DOHH2 (cell line): ENCODE data around the gene SEC23IP.

ENCODE experiments used
- H3F3A ChIP-seq: fragments of 200-600 bp; sonication (generic), shearing (Covaris generic); 2 replicates; pipeline ENCODE4 v1.6.0; 2016; ENCODE audit warnings: antibody characterized with exemption, mild to moderate bottlenecking; ENCODE audit not compliant: control insufficient read depth, insufficient read depth
- H3K27ac ChIP-seq: fragments of 200-600 bp; sonication (generic); 2 replicates; pipeline ENCODE4 v1.5.1; 2014; ENCODE audit warnings: low read depth, mild to moderate bottlenecking, low read length, moderate library complexity
- H3K27me3 ChIP-seq: fragments of 200-600 bp; sonication (generic); 2 replicates; pipeline ENCODE4 v1.6.1; 2014; ENCODE audit warnings: mild to moderate bottlenecking, low read length, mixed read lengths; ENCODE audit not compliant: control insufficient read depth
- H3K36me3 ChIP-seq: fragments of 200-600 bp; sonication (generic); 2 replicates; pipeline ENCODE4 v1.6.1; 2014; ENCODE audit warnings: mild to moderate bottlenecking, low read length, moderate library complexity, mixed read lengths; ENCODE audit not compliant: control insufficient read depth
- H3K4me1 ChIP-seq: fragments of 200-600 bp; sonication (generic); 2 replicates; pipeline ENCODE4 v1.6.1; 2014; ENCODE audit warnings: mild to moderate bottlenecking, low read length, mixed read lengths; ENCODE audit not compliant: control insufficient read depth
- H3K4me2 ChIP-seq: fragments of 200-600 bp; sonication (generic); 2 replicates; pipeline ENCODE4 v1.6.0; 2014; ENCODE audit warnings: mild to moderate bottlenecking, low read length, moderate library complexity
- H3K4me3 ChIP-seq: fragments of 200-600 bp; sonication (generic); 2 replicates; pipeline ENCODE4 v1.5.1; 2014; ENCODE audit warnings: mild to moderate bottlenecking, low read length, mixed read lengths
- H3K79me2 ChIP-seq: fragments of 200-600 bp; sonication (generic); 2 replicates; pipeline ENCODE4 v1.6.1; 2014; ENCODE audit warnings: mild to moderate bottlenecking, low read length, mixed read lengths; ENCODE audit not compliant: control insufficient read depth
- H3K9me2 ChIP-seq: fragments of 200-600 bp; sonication (generic); replicated peaks from 2 replicates; pipeline ENCODE4 v1.6.1; 2014; ENCODE audit warnings: mild to moderate bottlenecking, low read length, mixed read lengths; ENCODE audit not compliant: control insufficient read depth
- H3K9me3 ChIP-seq: fragments of 200-600 bp; sonication (generic); 2 replicates; pipeline ENCODE4 v1.6.1; 2014; ENCODE audit warnings: antibody characterized with exemption, low read length, mixed read lengths; ENCODE audit not compliant: control insufficient read depth, insufficient read depth
- H4K20me1 ChIP-seq: fragments of 200-600 bp; sonication (generic); 2 replicates; pipeline ENCODE4 v1.6.0; 2014; ENCODE audit warnings: low read depth, mild to moderate bottlenecking, antibody characterized with exemption, low read length, moderate library complexity; ENCODE audit not compliant: control insufficient read depth, insufficient read depth
- EZH2phosphoT487 ChIP-seq: fragments of 200-600 bp; sonication (generic); IDR thresholded peaks from 2 replicates; pipeline ENCODE4 v1.6.1; 2017; ENCODE audit warnings: borderline replicate concordance, mild to moderate bottlenecking, antibody characterized with exemption, low read length, moderate library complexity, mixed read lengths
- TF ChIP-seq, protein P1 (sequence below): fragments of 200-600 bp; sonication (generic); IDR thresholded peaks from one replicate; pipeline ENCODE4 v1.5.1; 2014; ENCODE audit warnings: antibody characterized with exemption, mild to moderate bottlenecking, low read depth, low read length; ENCODE audit not compliant: poor library complexity, severe bottlenecking

The SEC23IP gene

DNA sequence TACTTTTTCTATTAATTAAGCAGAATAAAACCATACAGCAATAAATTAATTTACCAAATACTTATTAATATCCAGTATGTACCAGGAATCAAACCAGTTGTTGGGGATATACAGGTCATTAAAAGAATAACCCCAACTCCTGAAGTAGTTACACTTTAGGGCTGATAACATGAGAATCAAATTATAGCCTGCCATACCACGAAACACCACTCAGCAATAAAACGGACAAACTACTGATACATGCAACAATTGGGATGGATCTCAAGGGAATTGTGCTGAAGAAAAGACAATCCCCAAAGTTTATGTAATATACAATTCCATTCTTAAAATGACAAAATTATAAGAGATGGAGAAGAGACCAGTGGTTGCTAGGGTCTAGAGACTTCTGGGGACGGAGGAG is 42.6 kb upstream of the SEC23IP start:
- no peak overlapping the region for H3K4me3 ChIP-seq

DNA sequence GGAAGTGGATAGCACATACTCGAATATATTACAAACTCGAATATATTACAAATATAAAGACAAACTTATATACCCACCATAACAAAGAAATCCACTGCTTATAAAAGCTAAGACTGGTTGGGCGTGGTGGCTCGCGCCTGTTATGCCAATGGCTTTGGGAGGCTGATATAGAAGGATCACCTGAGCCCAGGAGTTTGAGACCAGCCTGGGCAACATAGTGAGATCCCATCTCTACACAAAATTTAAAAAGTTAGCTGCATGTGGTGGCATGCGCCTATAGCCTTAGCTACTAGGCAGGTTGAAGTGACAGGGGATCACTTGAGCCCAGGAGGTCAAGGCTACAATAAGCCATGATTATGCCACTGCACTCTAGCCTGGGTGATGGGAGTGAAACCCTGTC is 40.3 kb upstream of the SEC23IP start:
- Histone ChIP-seq H3K4me3 (no peak overlapping the region), H3K79me2 (peaks cover 8% of the 10 kb centered on the region), H3K27ac (no peak overlapping the region), H3K27me3 (no peaks in the 10 kb centered on the region), H3K4me1 (no peaks in the 10 kb centered on the region), H3F3A (0 out of 2 replicates have a peak, but pooled peaks cover 3% of the 10 kb centered on the region), H3K9me2 (no peaks in the 10 kb centered on the region), H3K36me3 (peaks cover 82% of the 10 kb centered on the region), H4K20me1 (no peaks in the 10 kb centered on the region), H3K9me3 (no peaks in the 10 kb centered on the region), H3K4me2 (no peak overlapping the region)
- TF ChIP-seq, protein P1, sequence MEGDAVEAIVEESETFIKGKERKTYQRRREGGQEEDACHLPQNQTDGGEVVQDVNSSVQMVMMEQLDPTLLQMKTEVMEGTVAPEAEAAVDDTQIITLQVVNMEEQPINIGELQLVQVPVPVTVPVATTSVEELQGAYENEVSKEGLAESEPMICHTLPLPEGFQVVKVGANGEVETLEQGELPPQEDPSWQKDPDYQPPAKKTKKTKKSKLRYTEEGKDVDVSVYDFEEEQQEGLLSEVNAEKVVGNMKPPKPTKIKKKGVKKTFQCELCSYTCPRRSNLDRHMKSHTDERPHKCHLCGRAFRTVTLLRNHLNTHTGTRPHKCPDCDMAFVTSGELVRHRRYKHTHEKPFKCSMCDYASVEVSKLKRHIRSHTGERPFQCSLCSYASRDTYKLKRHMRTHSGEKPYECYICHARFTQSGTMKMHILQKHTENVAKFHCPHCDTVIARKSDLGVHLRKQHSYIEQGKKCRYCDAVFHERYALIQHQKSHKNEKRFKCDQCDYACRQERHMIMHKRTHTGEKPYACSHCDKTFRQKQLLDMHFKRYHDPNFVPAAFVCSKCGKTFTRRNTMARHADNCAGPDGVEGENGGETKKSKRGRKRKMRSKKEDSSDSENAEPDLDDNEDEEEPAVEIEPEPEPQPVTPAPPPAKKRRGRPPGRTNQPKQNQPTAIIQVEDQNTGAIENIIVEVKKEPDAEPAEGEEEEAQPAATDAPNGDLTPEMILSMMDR = no peak
- no peak for TF ChIP-seq EZH2phosphoT487

More for the DNA sequence above, 42.6 kb upstream of the SEC23IP start:
- Histone ChIP-seq H4K20me1 (no peaks in the 10 kb centered on the region), H3K9me2 (no peaks in the 10 kb centered on the region), H3F3A (0 out of 2 replicates have a peak, but pooled peaks cover 3% of the 10 kb centered on the region), H3K4me2 (no peak overlapping the region), H3K79me2 (peaks cover 5% of the 10 kb centered on the region; the same call in 1 of the 2 replicates), H3K27me3 (no peaks in the 10 kb centered on the region), H3K36me3 (peaks cover 81% of the 10 kb centered on the region), H3K9me3 (no peaks in the 10 kb centered on the region), H3K4me1 (no peaks in the 10 kb centered on the region), H3K27ac (no peak overlapping the region)
- no peak for TF ChIP-seq EZH2phosphoT487
- TF ChIP-seq, protein P1 = no peak

DNA sequence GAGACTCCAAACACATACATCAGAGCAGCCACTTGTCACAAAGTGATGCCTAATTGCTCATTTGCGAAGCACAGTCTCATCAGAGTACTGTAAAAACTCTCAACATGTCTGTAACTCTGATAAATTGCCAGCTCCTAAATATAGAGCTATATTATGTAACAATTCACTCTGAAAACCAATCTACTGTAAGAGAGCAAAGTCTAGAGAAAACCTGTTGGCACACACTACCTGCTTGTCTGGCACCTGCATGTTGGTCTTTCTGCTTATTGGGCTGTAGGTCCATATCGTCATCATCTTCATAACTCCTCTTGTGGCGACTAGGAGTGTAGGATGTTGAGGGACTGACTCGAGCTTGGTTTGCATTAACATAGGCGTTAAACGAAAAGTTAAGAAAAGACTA is 39.7 kb upstream of the SEC23IP start:
- Histone ChIP-seq H3K27ac (no peak overlapping the region), H3K36me3 (peaks cover 82% of the 10 kb centered on the region)

More for the DNA sequence above, 39.7 kb upstream of the SEC23IP start:
- no peak overlapping the region for H3K4me2 ChIP-seq
- H3K27me3 ChIP-seq = no peaks in the 10 kb centered on the region
- no peaks in the 10 kb centered on the region for H3K9me3 ChIP-seq
- H4K20me1 ChIP-seq = no peaks in the 10 kb centered on the region
- H3K4me3 ChIP-seq = no peak overlapping the region
- no peaks in the 10 kb centered on the region for H3K9me2 ChIP-seq
- no peaks in the 10 kb centered on the region for H3K4me1 ChIP-seq
- peaks cover 13% of the 10 kb centered on the region for H3K79me2 ChIP-seq
- no peak for TF ChIP-seq EZH2phosphoT487
- TF ChIP-seq, protein P1 = no peak
- 0 out of 2 replicates have a peak, but pooled peaks cover 2% of the 10 kb centered on the region for H3F3A ChIP-seq
